HG02885 (cell line): Measurements from ENCODE around the gene IDS.
"Not testable (repeated sequence)": the region's sequence is repeated elsewhere in the genome, so short reads cannot be mapped to it uniquely, and the experiment has no call there.

Experiments
- ATAC-seq: cut with Tn5 transposase; IDR thresholded peaks from one replicate; pipeline ENCODE4 v1.9.1; 2021; ENCODE audit warnings: mild to moderate bottlenecking; ENCODE audit not compliant: unreplicated experiment, poor library complexity

IDS gene

GRCh38 chrX:149504226-149504914 is 736 bp downstream of the IDS start:
- ATAC-seq, result peak; percentile 40

- ATAC-seq, result peak; percentile 73
Observed at GRCh38 chrX:149503446-149503845, 1.7 kb downstream of the IDS start.

DNA sequence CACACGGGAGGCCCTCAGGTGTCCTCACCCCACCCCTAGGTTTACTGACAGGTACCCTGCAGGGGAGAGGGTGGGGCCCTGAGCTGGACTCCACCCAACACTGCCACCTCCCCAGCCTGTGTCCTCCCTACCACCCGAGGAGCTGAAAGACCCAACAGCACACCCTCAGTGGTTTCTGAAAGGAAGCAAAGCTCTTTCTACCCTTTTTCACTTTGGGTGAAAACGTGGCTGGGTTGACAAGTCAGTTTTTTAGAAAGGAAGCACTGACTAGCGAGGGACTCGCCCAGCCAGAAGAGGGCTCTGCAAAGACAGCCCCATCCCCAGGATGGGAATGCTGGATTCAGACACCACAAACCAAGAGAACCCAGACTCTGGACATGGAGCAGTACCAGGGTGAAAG is 2.2 kb downstream of the IDS start:
- ATAC-seq, result not testable (repeated sequence)

DNA sequence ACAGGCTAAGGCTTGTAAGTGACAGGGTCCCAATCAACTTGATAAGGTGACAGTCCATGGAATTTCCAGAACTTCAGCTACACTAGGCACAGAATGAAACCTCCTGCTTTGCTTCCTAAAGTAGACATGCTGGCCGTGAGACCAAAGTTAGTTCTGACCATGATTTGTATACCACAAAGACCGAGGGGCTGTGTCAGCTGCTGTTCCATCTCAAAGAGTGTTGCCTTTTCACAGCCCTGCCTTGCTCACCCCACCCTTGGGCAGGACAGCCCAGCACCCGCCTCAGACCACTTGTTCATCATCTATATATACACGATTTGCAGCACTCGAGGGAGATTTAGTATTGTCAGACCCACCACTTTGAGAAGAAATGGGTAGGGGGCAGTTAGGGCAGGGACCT is 5.3 kb downstream of the IDS start:
- no peak for ATAC-seq

DNA sequence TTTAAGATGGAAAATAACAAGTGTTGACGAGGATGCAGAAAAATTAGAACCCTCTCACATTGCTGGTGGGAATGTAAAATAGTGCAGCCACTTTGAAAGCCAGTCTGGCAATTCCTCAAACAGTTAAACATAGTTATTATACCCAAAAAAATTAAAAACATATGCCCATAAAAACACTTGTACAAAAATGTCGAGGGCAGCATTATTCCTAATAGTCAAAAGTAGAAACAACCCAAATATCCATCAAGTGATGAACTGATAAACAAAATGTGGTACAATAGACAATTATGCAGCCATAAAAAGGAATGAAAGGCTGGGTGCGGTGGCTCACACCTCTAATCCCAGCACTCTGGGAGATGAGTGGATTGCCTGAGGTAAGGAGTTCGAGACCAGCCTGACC is 6.3 kb downstream of the IDS start:
- no peak for ATAC-seq

DNA sequence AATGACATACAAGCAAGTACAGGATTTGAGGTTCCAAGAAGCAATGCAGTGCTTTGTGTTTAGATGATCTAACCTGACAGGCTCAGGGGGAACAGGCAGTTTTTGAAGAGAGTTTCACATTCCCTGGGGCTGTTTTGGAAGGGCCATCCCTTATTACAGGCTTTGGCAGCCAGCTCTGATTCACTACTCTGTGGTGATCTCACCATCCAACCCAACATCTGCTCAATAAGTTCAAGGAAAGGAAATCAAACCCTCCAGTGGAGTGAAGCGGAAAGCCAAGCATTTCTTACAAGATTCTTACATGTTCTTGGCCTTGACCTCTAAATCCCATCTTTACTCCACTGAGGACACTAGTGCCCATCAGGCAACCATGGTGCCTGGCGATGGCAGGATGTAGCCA is 7.5 kb downstream of the IDS start:
- ATAC-seq, result no peak

GRCh38 chrX:149497054-149497453 is 8.1 kb downstream of the IDS start:
- ATAC-seq, result no peak

- ATAC-seq, result no peak
Observed at GRCh38 chrX:149495573-149496071, 9.5 kb downstream of the IDS start.

- ATAC-seq, result no peak
Observed at GRCh38 chrX:149494844-149495565, 10.1 kb downstream of the IDS start.

- ATAC-seq, result no peak
Observed at GRCh38 chrX:149493567-149494562, 11.2 kb downstream of the IDS start.

DNA sequence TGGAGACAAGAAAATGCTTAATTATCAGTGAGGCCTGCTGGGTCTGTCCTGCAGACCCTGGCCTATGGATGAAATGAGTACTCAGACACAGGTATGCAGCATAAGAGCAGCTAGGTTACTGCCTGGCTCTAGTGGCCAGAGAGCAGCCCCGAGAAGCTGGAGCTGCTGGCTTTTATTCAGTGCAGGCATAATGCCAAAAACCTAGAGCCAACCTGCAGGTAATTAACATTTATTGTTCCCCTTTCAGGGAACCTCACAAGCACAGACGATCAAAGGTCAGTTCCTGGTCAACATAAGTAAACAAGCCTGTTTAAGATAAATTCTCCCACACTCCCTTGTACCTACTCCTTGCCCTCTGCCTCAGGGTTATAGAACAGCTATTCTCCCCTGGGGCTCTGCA is 13.3 kb downstream of the IDS start:
- no peak for ATAC-seq

DNA sequence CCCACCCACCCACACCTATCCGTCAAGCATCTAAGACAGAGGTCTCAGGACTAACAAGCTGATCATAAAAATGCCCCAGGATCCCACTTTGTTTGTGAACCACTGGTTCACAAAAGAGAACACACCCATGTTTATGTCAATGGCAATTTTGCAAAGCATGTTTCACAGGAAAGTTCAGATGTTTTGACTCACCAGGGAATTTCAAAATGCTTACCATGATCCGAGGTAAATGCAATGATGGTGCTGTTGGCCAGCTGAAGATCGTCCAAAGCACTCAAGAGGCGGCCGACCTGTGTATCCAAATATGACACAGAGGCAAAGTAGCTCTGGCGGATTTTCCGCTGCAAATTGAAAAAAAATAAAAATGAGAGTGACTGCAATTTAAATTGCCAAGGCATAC is 15.0 kb downstream of the IDS start:
- no peak for ATAC-seq

- not testable (repeated sequence) for ATAC-seq
Observed at GRCh38 chrX:149488411-149489052, 16.6 kb downstream of the IDS start.

- ATAC-seq, result not testable (repeated sequence)
Observed at GRCh38 chrX:149488008-149488407, 17.1 kb downstream of the IDS start.

GRCh38 chrX:149487292-149487691 is 17.8 kb downstream of the IDS start:
- peak; percentile 68 for ATAC-seq

- peak; percentile 76 for ATAC-seq
Observed at GRCh38 chrX:149476513-149476912, 28.6 kb downstream of the IDS start.

DNA sequence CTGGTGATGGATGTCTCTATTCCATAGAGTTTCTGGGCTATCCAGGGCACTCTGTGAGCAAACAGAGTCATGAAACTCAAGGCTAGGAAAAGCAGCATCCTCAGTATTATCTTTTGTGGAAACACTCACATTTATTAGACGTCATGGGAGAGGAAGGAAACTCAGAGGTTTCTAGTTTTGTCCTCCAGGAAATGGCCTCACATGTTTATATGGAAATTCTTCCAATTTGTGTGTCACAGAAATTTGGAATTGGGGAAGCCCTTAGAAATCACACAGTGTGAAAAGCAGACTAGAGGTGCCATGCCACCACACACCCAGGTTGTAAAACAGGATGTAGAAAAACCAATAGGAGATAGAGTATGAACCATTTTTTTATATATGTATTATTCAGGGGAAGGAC is 31.1 kb downstream of the IDS start:
- no peak for ATAC-seq

GRCh38 chrX:149473092-149473491 is 32.0 kb downstream of the IDS start:
- ATAC-seq, result no peak

DNA sequence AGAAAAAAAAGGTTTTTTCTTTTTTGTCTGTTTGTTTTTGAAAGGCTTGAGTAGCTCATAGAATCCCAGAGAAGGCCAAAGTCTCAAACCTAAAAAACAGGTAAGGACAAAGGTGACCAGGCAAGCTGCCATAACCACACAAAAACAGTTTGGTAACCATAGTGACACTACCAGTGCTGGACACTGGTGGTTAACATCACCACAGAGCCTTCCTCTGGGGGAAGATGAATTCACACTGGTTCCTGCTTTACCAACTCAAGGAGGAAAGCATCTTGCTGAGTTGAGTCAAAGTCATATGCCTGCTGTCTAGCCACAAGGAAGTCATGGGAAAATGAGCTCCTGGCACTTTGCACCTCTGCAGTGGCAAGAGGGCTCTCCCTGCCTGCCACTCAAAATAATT is 32.5 kb downstream of the IDS start:
- no peak for ATAC-seq

DNA sequence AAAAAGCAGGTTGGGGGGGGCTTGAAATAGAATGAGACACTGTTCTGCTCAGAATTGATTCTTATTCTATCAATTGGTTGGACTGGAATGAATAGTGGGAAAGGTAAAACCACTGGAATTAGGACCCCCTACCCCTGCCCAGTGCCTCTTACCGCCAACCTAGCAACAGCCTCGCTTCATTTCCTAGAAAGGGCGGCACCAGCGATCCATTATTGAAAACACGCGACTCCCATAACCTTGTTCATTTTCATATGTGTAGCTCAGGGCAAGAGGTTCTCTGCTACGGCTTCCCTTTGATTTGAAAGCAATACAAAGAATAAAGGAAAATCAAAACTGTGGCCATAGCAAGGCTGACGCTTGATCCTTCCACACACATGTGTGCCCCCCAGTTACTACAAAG is 33.7 kb downstream of the IDS start:
- ATAC-seq, result no peak
